Sigmoid colon (tissue), 7 donors: Measurements from ENCODE around the gene GFM2. TPM values are rescaled to one million over a fixed set of nuclear protein-coding genes. Genes with fewer than 3 reads are reported as not detected.
A peak's percentile ranks its signal among the peaks of the same experiment; 100 is the strongest.

Source experiments
- DNase-seq: peaks from one replicate; pipeline ENCODE4 v3.0.0-alpha.2; 2019
- H3K27ac ChIP-seq, 4 donors: fragments of 200-600 bp; sonication (generic); one replicate each; pipeline ENCODE4 v1.5.1; 2016 to 2019; ENCODE audit warnings: mild to moderate bottlenecking in 1 of 4
- H3K27me3 ChIP-seq, 3 donors: fragments of 200-600 bp; sonication (generic); one replicate each; pipeline ENCODE4 v1.5.1; 2019; ENCODE audit warnings: mild to moderate bottlenecking in 1 of 3
- H3K36me3 ChIP-seq, 4 donors: fragments of 200-600 bp; sonication (generic); one replicate each; pipeline ENCODE4 v1.5.1; 2016 to 2019
- H3K4me1 ChIP-seq, 4 donors: fragments of 200-600 bp; sonication (generic); one replicate each; pipeline ENCODE4 v1.5.1; 2017 to 2019
- H3K4me3 ChIP-seq, 4 donors: fragments of 200-600 bp; sonication (generic); one replicate each; pipeline ENCODE4 v1.5.1; 2017 to 2019; ENCODE audit warnings: mild to moderate bottlenecking in 2 of 4, moderate library complexity in 1 of 4
- H3K9me3 ChIP-seq, 4 donors: fragments of 200-600 bp in 3 of 4; sonication (generic) in 3 of 4; one replicate each; pipeline versions ENCODE4 v1.5.1 to v1.6.1; 2013 to 2019
- CTCF ChIP-seq, 4 experiments: fragments of 450-650 bp in 3 of 4; fragments of 200-600 bp in 1 of 4; IDR thresholded peaks; one replicate each; pipeline ENCODE4 v1.5.1; 2016 to 2019; ENCODE audit warnings: antibody characterized with exemption in 4 of 4, mild to moderate bottlenecking in 3 of 4, moderate library complexity in 2 of 4
- EP300 ChIP-seq, 4 donors: sonication (generic); formaldehyde crosslinking; IDR thresholded peaks; one replicate each; pipeline ENCODE4 v1.6.1; 2017; ENCODE audit warnings: antibody characterized with exemption in 4 of 4
- POLR2A ChIP-seq, 2 donors: fragments of 450-650 bp; IDR thresholded peaks; one replicate each; pipeline ENCODE4 v1.6.1; 2016; ENCODE audit warnings: antibody characterized with exemption in 2 of 2, mild to moderate bottlenecking in 2 of 2, moderate library complexity in 2 of 2
- POLR2AphosphoS5 ChIP-seq, 4 donors: sonication (generic); formaldehyde crosslinking; IDR thresholded peaks; one replicate each; pipeline ENCODE4 v1.6.1; 2017; ENCODE audit warnings: antibody characterized with exemption in 4 of 4
- WGBS, 2 donors: extraction: QIAGEN DNeasy Blood & Tissue Kit; methylation state at CpG; one replicate each; pipeline ENCODE4 v1.1.7; 2013; 5-methylcytosine and 5-hydroxymethylcytosine counted together
- intact Hi-C: fragments of 100-400 bp; cut with DNase I; formaldehyde crosslinking; loops from one replicate; pipeline ENCODE4 v1.15.1; 2023
- polyA plus RNA-seq, 3 donors: library from polyadenylated mRNA; stranded (reverse); fragments of 200-250 nt; gene quantifications; one replicate each; pipeline ENCODE4 v1.2.3, GENCODE V29; 2013
- total RNA-seq, 4 donors: library from RNA; depleted of rRNA; stranded (reverse); fragments of >200 nt; gene quantifications; one replicate each; pipeline ENCODE4 v1.1.0, GENCODE V29; 2016
- donor health status: healthy with polysubstance abuse.
- donor health status: Bipolar disorder and iron deficiency.
- donor health status: healthy.

The GFM2 gene
- total and polyA plus RNA-seq, 7 donors, result 15.3 to 26.1 (median 17.6) TPM

- Histone ChIP-seq H3K4me3 (no peak overlapping the region), H3K27me3 (no peaks in the 10 kb centered on the region), H3K36me3 (peaks cover 7 to 86% (median 31%) of the 10 kb centered on the region in 4 donors), H3K4me1 (peaks cover 0 to 11% (median 8%) of the 10 kb centered on the region in 4 donors), H3K27ac (no peak overlapping the region), H3K9me3 (no peaks in the 10 kb centered on the region)
- DNase-seq, result no peak
- TF ChIP-seq POLR2A (IDR thresholded peaks at IDR 0.05), result no peak
- TF ChIP-seq CTCF (IDR thresholded peaks at IDR 0.05), result no peak
- TF ChIP-seq POLR2AphosphoS5 (IDR thresholded peaks at IDR 0.05), result no peak
- TF ChIP-seq EP300 (IDR thresholded peaks at IDR 0.05), result no peak
- whole genome bisulfite sequencing, 2 donors, result 74 to 91% methylated on average over 7 of the region's 7 CpGs
- intact Hi-C loops, result no loop called here
These were observed 5.4 kb upstream of the GFM2 start for GRCh38 chr5:74772359-74772758.

- intact Hi-C loops, result loop anchor here (2.0 to 10.0 kb wide), 2 partner anchors 83 to 147 kb away; partner anchors contain the start of gene HEXB
- H3K27ac ChIP-seq, result peak overlapping the region; percentile 79 to 89 (median 84)
- H3K9me3 ChIP-seq, result no peaks in the 10 kb centered on the region
- peak overlapping the region; percentile 92 to 96 (median 94) for H3K4me3 ChIP-seq
- no peak for TF ChIP-seq POLR2A (IDR thresholded peaks at IDR 0.05)
- TF ChIP-seq POLR2AphosphoS5 (IDR thresholded peaks at IDR 0.05), result no peak
- no peak for TF ChIP-seq CTCF (IDR thresholded peaks at IDR 0.05)
- TF ChIP-seq EP300 (IDR thresholded peaks at IDR 0.05), result no peak
- peaks cover 6 to 46% (median 10%) of the 10 kb centered on the region in 4 donors for H3K36me3 ChIP-seq
- peaks cover 0 to 31% (median 27%) of the 10 kb centered on the region in 4 donors for H3K4me1 ChIP-seq
- H3K27me3 ChIP-seq, result no peaks in the 10 kb centered on the region
- WGBS, 2 donors, result 0% methylated on average over 9 of the region's 9 CpGs
- no peak for DNase-seq
These were observed 629 bp upstream of the GFM2 start for GRCh38 chr5:74767579-74767913.

GRCh38 chr5:74766418-74766848 lies 484 bp downstream of the GFM2 start:
- Histone ChIP-seq H3K4me3 (peak overlapping the region; percentile 92 to 96 (median 94)), H3K36me3 (peaks cover 0 to 46% (median 5%) of the 10 kb centered on the region in 4 donors), H3K4me1 (peaks cover 0 to 37% (median 27%) of the 10 kb centered on the region in 4 donors), H3K27me3 (no peaks in the 10 kb centered on the region), H3K27ac (peak overlapping the region; percentile 79 to 89 (median 84)), H3K9me3 (no peaks in the 10 kb centered on the region)
- no peak for DNase-seq
- WGBS, 2 donors, result 0% methylated on average over 10 of the region's 10 CpGs
- intact Hi-C loops, result loop anchor here (2.0 to 10.0 kb wide), 2 partner anchors 82 to 148 kb away; partner anchors contain the start of gene HEXB
- TF ChIP-seq POLR2A (IDR thresholded peaks at IDR 0.05) (no peak), CTCF (IDR thresholded peaks at IDR 0.05) (peak in 3 of 4 experiments; percentile 23 to 40 (median 36))

DNA sequence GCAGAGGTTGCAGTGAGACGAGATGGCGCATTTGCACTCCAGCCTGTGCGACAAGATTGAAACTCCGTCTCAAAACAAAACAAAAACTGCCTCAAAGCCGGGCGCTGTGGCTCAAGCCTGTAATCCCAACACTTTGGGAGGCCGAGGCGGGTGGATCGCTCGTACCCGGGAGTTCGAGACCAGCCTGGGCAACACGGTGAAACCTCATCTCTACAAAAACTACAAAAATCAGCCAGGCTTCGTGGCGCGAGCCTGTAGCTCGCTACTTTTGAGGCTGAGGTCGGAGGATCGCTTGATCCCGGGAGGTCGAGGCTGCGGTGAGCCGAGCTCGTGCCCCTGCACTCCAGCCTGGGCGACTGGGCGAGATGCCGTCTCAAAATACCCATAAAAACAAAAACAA lies 988 bp downstream of the GFM2 start:
- intact Hi-C loops, result loop anchor here (2.0 to 10.0 kb wide), 2 partner anchors 81 to 149 kb away; partner anchors contain the start of gene HEXB
- WGBS, 2 donors, result 52 to 67% methylated on average over 27 of the region's 27 CpGs
- no peaks in the 10 kb centered on the region for H3K27me3 ChIP-seq
- no peak for DNase-seq
- peak overlapping the region in 2 of 4 donors; percentile 79 to 85 for H3K27ac ChIP-seq
- peaks cover 0 to 45% (median 3%) of the 10 kb centered on the region in 4 donors for H3K36me3 ChIP-seq
- H3K4me3 ChIP-seq, result peak overlapping the region; percentile 92 to 96 (median 94)
- H3K9me3 ChIP-seq, result no peaks in the 10 kb centered on the region
- peaks cover 0 to 41% (median 27%) of the 10 kb centered on the region in 4 donors for H3K4me1 ChIP-seq
- TF ChIP-seq EP300 (IDR thresholded peaks at IDR 0.05) (no peak), POLR2AphosphoS5 (IDR thresholded peaks at IDR 0.05) (no peak), POLR2A (IDR thresholded peaks at IDR 0.05) (no peak), CTCF (IDR thresholded peaks at IDR 0.05) (no peak)

- intact Hi-C loops, result loop anchor here (10.0 kb wide), 1 partner anchor 150 kb away; no protein-coding TSS in a partner anchor
- TF ChIP-seq POLR2AphosphoS5 (IDR thresholded peaks at IDR 0.05) (no peak), POLR2A (IDR thresholded peaks at IDR 0.05) (no peak)
- WGBS, 2 donors, result 26 to 69% methylated on average over 9 of the region's 9 CpGs
- no peaks in the 10 kb centered on the region for H3K9me3 ChIP-seq
- peaks cover 0 to 44% (median 2%) of the 10 kb centered on the region in 4 donors for H3K36me3 ChIP-seq
- H3K27me3 ChIP-seq, result no peaks in the 10 kb centered on the region
- no peak for DNase-seq
- H3K4me3 ChIP-seq, result no peak overlapping the region
- H3K4me1 ChIP-seq, result peaks cover 0 to 41% (median 27%) of the 10 kb centered on the region in 4 donors
- H3K27ac ChIP-seq, result no peak overlapping the region
These were observed 1.7 kb downstream of the GFM2 start for GRCh38 chr5:74765201-74765600.
